Adrenal gland (tissue), 19 donors: ENCODE data around the gene LRRN1. TPM values are rescaled to one million over a fixed set of nuclear protein-coding genes. Genes with fewer than 3 reads are reported as not detected.

Experiments used
- DNase-seq, 7 donors: peaks; one replicate each; pipeline ENCODE4 v3.0.0-alpha.2; 2019 to 2020
- H3K27ac ChIP-seq, 5 donors: fragments of 200-600 bp; sonication (generic) in 4 of 5; 1 replicate in 3 of 5; 2 replicates in 2 of 5; pipeline versions ENCODE4 v1.5.1 to v1.8.0; 2016 to 2020; ENCODE audit warnings: mild to moderate bottlenecking in 1 of 5
- H3K27me3 ChIP-seq: fragments of 200-600 bp; 2 replicates; pipeline ENCODE4 v1.8.0; 2021
- H3K36me3 ChIP-seq, 2 donors: fragments of 200-600 bp; replicated peaks in 1 of 2; 1 replicate in 1 of 2; 2 replicates in 1 of 2; pipeline versions ENCODE4 v1.5.1 to v1.8.0; 2018 to 2022
- H3K4me1 ChIP-seq, 2 donors: fragments of 200-600 bp; replicated peaks in 1 of 2; 1 replicate in 1 of 2; 2 replicates in 1 of 2; pipeline versions ENCODE4 v1.5.1 to v1.8.0; 2018 to 2021
- H3K4me3 ChIP-seq, 4 donors: fragments of 200-600 bp; sonication (generic) in 3 of 4; one replicate each; pipeline ENCODE4 v1.5.1; 2016 to 2018
- H3K9me3 ChIP-seq, 3 donors: fragments of 200-600 bp; sonication (generic) in 1 of 3; replicated peaks in 1 of 3; 1 replicate in 2 of 3; 2 replicates in 1 of 3; pipeline versions ENCODE4 v1.5.1 to v1.8.0; 2016 to 2021
- CTCF ChIP-seq, 6 experiments: fragments of 450-650 bp in 4 of 6; fragments of 200-600 bp in 2 of 6; sonication (generic) in 1 of 6; IDR thresholded peaks; 1 replicate in 5 of 6; 2 replicates in 1 of 6; pipeline versions ENCODE4 v1.5.1 to v1.8.0; 2016 to 2021; ENCODE audit warnings: antibody characterized with exemption in 6 of 6, mild to moderate bottlenecking in 2 of 6, moderate library complexity in 1 of 6
- POLR2A ChIP-seq, 2 donors: fragments of 450-650 bp; IDR thresholded peaks; one replicate each; pipeline ENCODE4 v1.6.1; 2017; ENCODE audit warnings: antibody characterized with exemption in 2 of 2, mild to moderate bottlenecking in 2 of 2, moderate library complexity in 1 of 2
- WGBS, 4 donors: extraction: QIAGEN DNeasy Blood & Tissue Kit in 2 of 4; methylation state at CpG; one replicate each; pipeline versions ENCODE4 v1.1.5 to v1.1.7; 2013 to 2017; 5-methylcytosine and 5-hydroxymethylcytosine counted together
- intact Hi-C, 2 donors: fragments of 100-400 bp; cut with DNase I; formaldehyde crosslinking; loops; one replicate each; pipeline versions ENCODE4 v1.14.1 to v1.15.0; 2022 to 2023
- long read RNA-seq, 10 donors: library from polyadenylated mRNA in 3 of 10; unstranded in 2 of 10; stranded (forward) in 1 of 10; transcript quantifications; one replicate each; pipeline ENCODE4 v2.0.0 and lab custom pipeline, GENCODE V29; 2021 to 2026
- polyA plus RNA-seq, 3 donors: library from polyadenylated mRNA; stranded (reverse); fragments of 200-250 nt in 2 of 3; fragments of 350-450 nt in 1 of 3; fragmentation: Illumina TruSeq in 1 of 3; extraction: RNeasy Lipid Tissue Mini Kit (QIAGEN cat#74804) in 1 of 3; gene quantifications; one replicate each; pipeline ENCODE4 v1.2.3, GENCODE V29; 2013 to 2014
- total RNA-seq, 9 donors: library from RNA; depleted of rRNA in 4 of 9; stranded (reverse); fragments of >200 nt in 4 of 9; fragments of 120-200 nt in 1 of 9; fragmentation: NEBNext Ultra II Directional in 1 of 9; extraction: Animal tissue kit (Norgen Biotek cat#: 25700) in 1 of 9; gene quantifications; one replicate each; pipeline versions ENCODE4 v1.1.0 to v1.2.4, GENCODE V29; 2013 to 2023
- donor health status: healthy with polysubstance abuse.
- donor health status: Bipolar disorder and iron deficiency.
- donor health status: DM: yes; HTN: yes; CAD: no.
- donor health status: DM: no; HTN: no; CAD: no.
- donor health status: DM: no; HTN: no; CAD: no.
- donor health status: DM: yes; HTN: yes; CAD: no.

The LRRN1 gene
- total RNA-seq (under 1 TPM in 7 of 9 donors, not detected in 2; 0.10 to 0.70 (median 0.14) TPM), polyA plus RNA-seq (under 1 TPM in 2 of 3 donors, not detected in 1; 0.03 to 0.05 TPM)
- long read RNA-seq, donor 1, partial matches to known transcripts = 0 of 1 reads
- long read RNA-seq, donor 1, other reads (novel, unspliced or antisense) = 0 of 1 reads
- long read RNA-seq, donor 2 = 0 reads
- long read RNA-seq, donor 3 = 0 reads
- long read RNA-seq, donor 4 = 0 reads
- long read RNA-seq, donor 5 = 0 reads
- long read RNA-seq, donor 6 = 0 reads
- long read RNA-seq, donor 7 = 0 reads
- long read RNA-seq, donor 8 = 0 reads
- long read RNA-seq, donor 9 = 0 reads
- long read RNA-seq, donor 10 = 0 reads

GRCh38 chr3:3799173-3800079 is at the start of gene LRRN1:
TSS of gene LRRN1 (plus strand) at chr3:3799431. CDS start at chr3:3844642, 45,211 bp downstream.
- Histone ChIP-seq H3K9me3 (no peaks in the 10 kb centered on the region), H3K4me1 (peaks cover 0 to 12% of the 10 kb centered on the region in 2 donors), H3K27me3 (peaks cover 10% of the 10 kb centered on the region), H3K36me3 (no peaks in the 10 kb centered on the region), H3K27ac (no peak within 1 kb of the TSS), H3K4me3 (peak within 1 kb of the TSS in 2 of 4 donors; percentile 26 to 54)
- intact Hi-C loops = no loop called here
- peak in 4 of 7 donors; percentile 21 to 38 (median 32) for DNase-seq
- WGBS, 4 donors = 0 to 2% (median 0%) methylated on average over 18 to 102 of the region's 102 CpGs; no CpG with 5 or more reads in 1 of the 4 donors
- peak in 1 of 2 donors; percentile 35 for TF ChIP-seq POLR2A (IDR thresholded peaks at IDR 0.05)
- no peak for TF ChIP-seq CTCF (IDR thresholded peaks at IDR 0.05)

- intact Hi-C loops = no loop called here
- no peak for DNase-seq
- Histone ChIP-seq H3K9me3 (no peaks in the 10 kb centered on the region), H3K27ac (no peak overlapping the region), H3K27me3 (no peaks in the 10 kb centered on the region), H3K36me3 (no peaks in the 10 kb centered on the region), H3K4me1 (no peaks in the 10 kb centered on the region), H3K4me3 (no peak overlapping the region)
- WGBS, 4 donors = 43 to 61% (median 54%) methylated on average over 3 of the region's 3 CpGs
- TF ChIP-seq POLR2A (IDR thresholded peaks at IDR 0.05) (no peak), CTCF (IDR thresholded peaks at IDR 0.05) (no peak)
These were observed 45.8 kb upstream of the LRRN1 start for GRCh38 chr3:3753416-3753815.

GRCh38 chr3:3765661-3766060 is 33.6 kb upstream of the LRRN1 start:
- 69 to 91% (median 84%) methylated on average over 4 of the region's 4 CpGs for WGBS, 4 donors
- intact Hi-C loops = no loop called here
- H3K4me3 ChIP-seq = no peak overlapping the region
- TF ChIP-seq CTCF (IDR thresholded peaks at IDR 0.05) = no peak
- no peak for TF ChIP-seq POLR2A (IDR thresholded peaks at IDR 0.05)
- no peaks in the 10 kb centered on the region for H3K4me1 ChIP-seq
- DNase-seq = no peak
- H3K27me3 ChIP-seq = no peaks in the 10 kb centered on the region
- H3K9me3 ChIP-seq = no peaks in the 10 kb centered on the region
- no peak overlapping the region for H3K27ac ChIP-seq
- no peaks in the 10 kb centered on the region for H3K36me3 ChIP-seq

- TF ChIP-seq POLR2A (IDR thresholded peaks at IDR 0.05) (no peak), CTCF (IDR thresholded peaks at IDR 0.05) (no peak)
- DNase-seq = no peak
- H3K27me3 ChIP-seq = no peaks in the 10 kb centered on the region
- H3K27ac ChIP-seq = no peak overlapping the region
- H3K4me1 ChIP-seq = no peaks in the 10 kb centered on the region
- H3K4me3 ChIP-seq = no peak overlapping the region
- H3K36me3 ChIP-seq = no peaks in the 10 kb centered on the region
- WGBS, 4 donors = 40 to 58% (median 51%) methylated on average over 1 of the region's 1 CpG
- intact Hi-C loops = no loop called here
- H3K9me3 ChIP-seq = no peaks in the 10 kb centered on the region
These were observed 33.1 kb upstream of the LRRN1 start for GRCh38 chr3:3766140-3766539.
